ENCODE measurements around the gene PAIP2.
A peak's percentile ranks its signal among the peaks of the same experiment; 100 is the strongest.

PAIP2 gene

DNA sequence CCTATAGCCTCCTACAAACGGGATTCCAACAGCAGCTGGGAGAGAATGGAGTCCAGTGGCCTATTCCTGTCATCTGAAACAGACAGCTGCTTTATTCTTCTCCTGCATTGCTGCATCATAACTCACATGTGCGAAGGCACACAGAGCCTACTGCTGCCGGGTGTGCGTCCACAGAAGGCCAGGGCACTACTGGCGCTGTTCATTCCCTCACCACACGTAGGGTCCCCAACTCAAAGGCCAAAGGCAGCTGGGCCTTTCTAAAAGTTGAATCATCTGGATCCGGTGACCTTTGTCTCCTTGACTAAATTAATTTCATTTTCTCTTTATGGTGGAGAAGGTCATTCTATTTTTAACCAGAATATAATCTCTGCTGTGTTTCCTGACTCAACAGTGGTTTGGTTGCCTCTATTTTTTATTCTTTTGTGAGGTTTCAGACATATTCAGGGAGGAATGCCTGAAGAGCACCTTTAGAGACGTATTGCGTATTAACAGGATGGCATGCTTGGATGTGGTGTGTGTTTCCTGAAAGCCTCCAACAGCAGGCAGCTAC is 73.0 kb downstream of the PAIP2 start:
- no peak for DNase-seq

DNA sequence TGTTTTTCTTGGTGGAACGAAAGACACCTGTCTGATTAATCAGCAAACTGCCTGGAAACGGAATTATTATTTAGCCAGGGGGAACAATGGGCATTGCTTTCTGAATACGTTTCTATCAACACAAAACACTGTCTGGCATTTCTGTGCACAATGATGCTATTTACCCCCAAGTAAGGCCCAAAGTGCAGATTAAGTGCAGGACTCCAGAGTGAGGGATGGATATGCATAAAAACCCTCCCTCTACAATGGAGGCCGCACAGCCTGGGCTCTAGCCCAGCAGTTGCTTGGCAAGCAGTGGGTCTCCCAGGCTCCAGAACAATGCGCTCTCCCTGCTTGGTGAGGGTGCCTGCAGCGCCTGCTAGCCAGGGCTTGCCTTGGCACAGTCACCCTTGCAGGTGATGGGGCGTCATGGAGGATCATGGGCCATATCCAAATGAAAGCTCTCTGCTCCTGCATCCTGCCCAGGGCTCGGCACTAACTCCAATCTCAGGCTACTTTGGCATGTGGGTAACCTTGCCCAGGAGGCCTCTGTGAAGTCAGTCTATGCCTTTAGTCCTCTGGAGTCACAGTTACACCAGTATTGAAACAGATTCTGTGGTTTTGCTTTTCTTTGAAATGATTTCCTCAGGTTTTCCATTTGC is 73.7 kb downstream of the PAIP2 start:
- DNase-seq, result no peak

DNA sequence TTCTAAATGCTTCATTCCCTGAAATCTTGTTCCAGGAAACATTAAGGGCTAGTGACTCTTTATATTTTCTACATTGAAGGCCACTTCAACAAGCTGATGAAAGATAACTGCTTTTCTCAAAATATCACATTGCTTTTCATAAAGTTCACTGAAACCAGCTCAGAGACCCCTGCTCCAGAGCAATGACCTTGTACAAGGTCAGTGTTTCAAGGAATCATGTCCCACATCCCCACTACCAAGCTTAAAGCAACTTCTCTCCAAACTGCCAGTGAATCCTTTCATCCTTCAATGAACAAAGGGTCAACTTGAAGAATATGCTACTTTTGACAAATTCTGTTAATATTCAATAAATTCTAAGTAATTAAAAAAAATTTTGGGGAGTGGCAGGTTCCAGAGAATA is 74.2 kb downstream of the PAIP2 start:
- DNase-seq, result no peak

DNA sequence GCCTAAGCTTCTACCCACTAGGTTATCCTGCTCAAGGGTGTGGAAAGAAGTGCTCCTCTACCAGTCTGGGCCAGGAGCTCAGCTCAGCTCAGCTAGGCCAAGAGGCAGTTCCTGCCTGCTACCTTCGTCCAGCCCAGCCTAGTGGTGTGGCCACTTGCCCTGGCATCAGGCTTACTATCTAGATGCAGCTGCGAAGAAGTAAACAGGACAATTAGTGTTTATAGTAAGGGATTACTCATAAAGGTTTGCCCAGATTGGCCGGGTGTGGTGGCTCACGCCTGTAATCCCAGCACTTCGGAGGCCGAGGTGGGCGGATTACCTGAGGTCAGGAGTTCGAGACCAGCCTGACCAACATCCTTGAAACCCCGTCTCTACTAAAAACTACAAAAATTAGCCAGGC is 75.0 kb downstream of the PAIP2 start:
- no peak for DNase-seq

DNA sequence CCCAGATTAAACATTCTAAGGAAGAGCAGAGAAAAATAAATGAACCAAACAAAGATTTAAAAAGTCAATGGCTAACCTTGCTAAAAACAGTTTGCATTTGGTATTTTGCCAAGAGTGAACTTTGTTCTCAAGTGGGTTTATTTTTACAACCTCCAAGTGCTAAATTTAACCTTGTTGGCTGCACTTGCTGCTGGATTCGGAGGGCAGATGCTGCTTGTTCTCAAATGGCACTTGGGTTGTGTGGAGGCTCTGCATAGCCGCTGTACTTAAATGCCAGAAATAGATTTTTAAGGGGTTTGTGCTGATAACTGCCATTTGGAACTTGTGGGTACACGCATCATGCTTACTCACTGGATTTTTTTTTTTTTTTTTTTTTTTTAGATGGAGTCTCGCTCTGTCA is 75.6 kb downstream of the PAIP2 start:
- DNase-seq, result peak; percentile 44 to 58

DNA sequence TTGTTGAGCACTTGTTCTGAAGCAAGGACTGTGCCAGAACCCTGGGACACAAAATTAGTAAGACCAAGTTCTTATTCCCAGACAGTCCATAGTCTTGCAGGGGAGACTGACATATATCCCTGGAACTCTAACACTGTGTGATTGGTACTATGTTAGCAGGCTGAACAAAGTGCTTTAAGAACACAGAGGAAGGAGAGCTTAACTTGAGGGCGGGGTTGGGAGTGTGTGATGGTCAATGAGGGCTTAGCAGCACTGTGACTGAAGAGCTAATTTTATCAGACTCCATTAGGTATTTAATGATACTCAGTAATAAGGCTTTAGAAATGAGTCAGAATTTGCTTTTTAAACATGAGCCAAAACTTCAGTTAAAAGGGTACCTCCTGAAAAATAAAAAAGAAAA is 77.1 kb downstream of the PAIP2 start:
- no peak for DNase-seq
